HG03575 (cell line): ENCODE measurements around the gene CIAO1.
"Not testable (repeated sequence)": the region's sequence is repeated elsewhere in the genome, so short reads cannot be mapped to it uniquely, and the experiment has no call there.

ENCODE experiments used
- ATAC-seq: cut with Tn5 transposase; IDR thresholded peaks from one replicate; pipeline ENCODE4 v1.9.1; 2021; ENCODE audit not compliant: unreplicated experiment, insufficient number of reproducible peaks, low FRiP score; ENCODE audit errors: extremely low read depth

CIAO1 gene

DNA sequence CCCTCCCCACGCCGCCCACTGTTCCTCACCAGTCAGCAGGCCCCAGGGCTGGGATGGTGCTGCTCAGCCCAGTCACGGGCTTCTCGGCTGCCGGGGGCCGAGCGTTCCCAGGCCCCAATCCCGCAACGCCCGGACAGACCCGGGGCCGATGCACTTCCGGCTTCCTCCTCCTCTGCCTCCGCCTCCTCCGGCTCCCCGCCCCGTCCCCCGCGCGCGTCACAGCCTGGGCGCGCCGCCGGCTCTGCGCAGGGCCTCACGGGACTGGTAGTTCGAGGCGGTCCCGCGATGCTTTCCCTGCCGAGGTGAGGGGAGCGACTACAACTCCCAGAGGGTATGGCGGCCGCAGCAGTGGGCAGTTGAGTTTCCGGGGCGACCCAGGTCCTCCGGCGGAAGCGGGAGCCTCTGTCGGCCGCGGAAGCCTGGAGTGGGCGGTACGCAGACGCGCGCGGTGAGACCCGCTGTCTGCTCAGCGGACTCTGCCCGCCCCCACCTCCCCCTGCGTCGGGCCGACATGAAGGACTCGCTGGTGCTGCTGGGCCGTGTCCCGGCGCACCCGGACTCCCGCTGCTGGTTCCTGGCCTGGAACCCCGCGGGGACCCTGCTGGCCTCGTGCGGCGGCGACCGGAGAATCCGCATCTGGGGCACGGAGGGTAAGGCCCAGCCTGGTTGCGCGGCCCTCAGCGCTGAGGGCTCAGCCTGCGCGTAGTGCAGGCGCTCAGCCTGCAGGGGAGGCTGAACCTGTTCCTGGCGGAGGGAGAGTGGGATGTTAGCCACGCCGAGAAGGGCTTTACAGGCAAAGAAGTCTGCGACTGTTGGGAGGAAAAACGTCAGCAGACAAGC is at the start of gene CIAO1, which contains the start of gene TMEM127:
Gene CIAO1 (plus strand): TSS at position 386 of the 840 bp plus-strand sequence. CDS start 126 bp downstream, at position 512.
Gene TMEM127 (minus strand): TSS at position 158 of the 840 bp plus-strand sequence. CDS start 616 bp downstream, outside the sequence.
- peak; percentile 70 for ATAC-seq

- no peak for ATAC-seq
Observed at GRCh38 chr2:96218508-96219131, 47.4 kb upstream of the CIAO1 start.

GRCh38 chr2:96219959-96220358 is 46.1 kb upstream of the CIAO1 start:
- not testable (repeated sequence) for ATAC-seq

DNA sequence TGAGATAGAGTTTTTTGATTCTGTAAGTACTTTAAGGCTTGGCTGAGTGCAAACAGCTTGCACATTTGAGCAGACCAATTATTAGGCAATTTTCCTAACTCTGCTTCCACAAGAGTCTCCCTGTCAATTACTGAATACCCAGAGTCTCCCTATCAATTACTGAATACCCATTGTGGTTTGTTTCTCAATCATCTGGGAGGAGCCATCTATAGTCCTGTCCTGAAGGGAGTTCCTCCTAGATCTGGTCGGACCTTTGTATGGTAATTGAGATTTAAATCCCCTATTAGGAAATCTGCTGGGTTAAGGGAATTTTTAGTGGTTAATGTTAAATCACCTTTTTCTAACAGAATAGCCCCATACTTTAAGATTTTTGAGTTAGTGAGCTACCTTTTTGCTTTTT is 44.9 kb upstream of the CIAO1 start:
- ATAC-seq = not testable (repeated sequence)

- ATAC-seq = peak; percentile 51
Observed at GRCh38 chr2:96225016-96225533, 41.0 kb upstream of the CIAO1 start.

GRCh38 chr2:96231316-96231715 is 34.7 kb upstream of the CIAO1 start:
- ATAC-seq = no peak

DNA sequence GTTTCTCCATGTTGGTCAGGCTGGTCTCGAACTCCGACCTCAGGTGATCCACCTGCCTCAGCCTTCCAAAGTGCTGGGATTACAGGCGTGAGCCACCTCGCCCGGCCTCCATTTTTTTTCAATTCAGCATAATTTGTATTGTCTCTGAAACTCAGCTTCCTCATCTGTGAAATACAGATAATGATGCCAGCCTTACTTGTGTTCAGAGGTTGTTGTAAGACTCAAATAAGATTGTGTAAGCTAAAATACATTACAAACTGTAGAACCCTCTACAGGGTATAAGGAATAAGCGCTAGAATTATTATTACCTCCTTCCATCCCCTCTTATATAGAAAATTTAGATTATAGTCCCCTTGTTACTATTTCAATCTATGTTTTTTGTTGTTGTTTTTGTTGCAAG is 32.6 kb upstream of the CIAO1 start:
- no peak for ATAC-seq

DNA sequence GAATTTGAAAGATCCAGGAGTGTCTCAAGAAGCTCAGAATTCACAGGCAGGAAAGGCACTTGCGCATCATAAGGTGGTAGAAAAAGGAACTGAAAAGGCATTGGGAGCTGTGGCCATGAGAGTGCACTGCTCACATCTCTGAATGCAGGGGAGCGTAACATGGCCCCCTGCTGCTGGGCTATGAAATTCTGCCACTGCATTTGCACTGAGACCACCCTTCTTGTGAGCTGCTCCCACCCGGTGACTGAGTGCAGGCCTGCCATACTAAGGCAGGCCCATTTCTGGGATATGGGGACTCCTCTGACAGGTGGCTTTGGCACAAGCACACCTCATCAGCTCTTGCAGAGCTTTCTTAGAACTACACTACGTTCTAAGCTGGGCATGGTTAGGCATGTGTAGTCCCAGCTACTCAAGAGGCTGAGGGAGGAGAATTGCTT is 32.1 kb upstream of the CIAO1 start:
- ATAC-seq = peak; percentile 71

DNA sequence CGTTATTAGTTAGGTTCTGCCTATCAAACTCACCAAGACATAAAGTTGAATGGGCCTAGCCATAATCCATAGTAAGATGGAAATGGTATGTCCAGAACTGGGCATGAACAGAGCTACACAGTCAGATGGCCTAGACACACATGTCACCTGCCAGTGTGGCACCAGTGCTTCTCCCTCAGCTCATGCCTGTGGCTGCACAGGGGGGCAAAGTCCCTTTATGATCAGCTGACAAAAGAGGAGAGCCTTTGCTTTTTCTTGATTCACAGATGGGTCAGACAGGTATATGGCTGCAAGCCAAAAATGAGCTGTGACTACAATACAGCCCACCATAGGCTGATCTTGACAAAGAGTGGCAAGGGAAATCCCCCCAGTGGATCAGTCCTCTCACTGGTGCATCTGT is 29.1 kb upstream of the CIAO1 start:
- no peak for ATAC-seq

- no peak for ATAC-seq
Observed at GRCh38 chr2:96238266-96238665, 27.8 kb upstream of the CIAO1 start.

DNA sequence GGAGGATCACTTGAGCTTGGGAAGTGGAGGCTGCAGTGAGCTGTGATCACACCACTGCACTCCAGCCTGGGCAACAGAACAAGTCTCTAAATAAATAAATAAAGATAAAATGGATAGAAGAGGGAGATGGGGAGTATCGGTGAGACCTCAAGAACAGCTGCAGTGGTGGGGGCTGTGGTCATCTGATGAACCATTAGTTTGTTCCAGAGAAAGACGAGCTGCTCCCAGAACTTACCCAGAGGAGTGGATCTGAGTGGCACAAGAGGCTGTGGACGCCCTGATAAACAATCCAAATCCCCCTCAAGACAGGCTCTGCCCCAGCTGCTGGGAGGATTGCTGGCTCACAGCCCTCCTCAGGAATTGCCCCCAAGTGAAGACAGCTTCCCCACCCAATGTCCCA is 26.9 kb upstream of the CIAO1 start:
- ATAC-seq = no peak

DNA sequence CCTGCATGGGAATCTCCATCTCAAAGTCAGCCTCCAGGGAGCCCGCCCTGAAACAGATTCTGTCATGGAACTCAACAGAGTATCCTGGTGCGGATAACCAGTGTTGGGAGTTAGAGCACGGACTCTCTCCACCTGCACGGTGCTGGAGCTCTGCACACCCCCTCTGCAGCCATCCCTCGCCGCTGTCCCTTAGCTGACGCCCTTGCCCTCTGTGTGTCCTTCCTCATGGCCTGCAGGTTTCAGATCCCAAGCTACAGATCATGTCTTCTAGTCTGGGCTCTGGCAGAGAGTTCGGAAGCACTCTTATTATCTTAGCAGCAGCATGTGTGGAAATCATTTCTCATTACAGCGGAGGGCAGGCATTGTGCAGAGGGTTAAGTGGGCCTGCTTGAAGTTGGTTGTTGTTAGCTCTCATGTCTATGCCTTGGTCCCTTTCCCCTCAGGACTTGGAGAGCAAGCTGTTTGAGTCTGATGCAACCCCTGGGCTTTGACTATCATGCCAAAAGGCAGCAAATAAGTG is 26.2 kb upstream of the CIAO1 start:
- ATAC-seq = no peak

- ATAC-seq = no peak
Observed at GRCh38 chr2:96240341-96241038, 25.5 kb upstream of the CIAO1 start.

DNA sequence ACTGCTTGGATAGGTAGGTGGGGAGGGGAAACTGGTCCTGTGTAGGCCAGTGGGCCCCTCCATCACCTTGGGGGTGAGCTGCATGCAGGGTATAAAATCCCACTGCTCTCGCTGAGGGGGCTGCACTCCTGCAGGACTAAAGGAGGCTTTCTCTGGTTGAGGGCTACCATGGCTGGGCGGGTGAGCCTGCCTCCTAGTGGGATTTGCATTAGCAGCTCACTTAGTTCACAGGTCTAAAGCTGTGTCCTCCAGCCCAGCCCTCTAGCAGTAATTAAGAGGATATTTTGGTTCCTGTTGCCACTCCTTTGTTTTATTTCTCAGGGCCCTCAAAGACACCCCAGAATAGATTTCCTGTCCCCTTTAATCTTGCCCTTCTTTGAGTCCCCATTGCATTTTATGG is 24.8 kb upstream of the CIAO1 start:
- no peak for ATAC-seq

DNA sequence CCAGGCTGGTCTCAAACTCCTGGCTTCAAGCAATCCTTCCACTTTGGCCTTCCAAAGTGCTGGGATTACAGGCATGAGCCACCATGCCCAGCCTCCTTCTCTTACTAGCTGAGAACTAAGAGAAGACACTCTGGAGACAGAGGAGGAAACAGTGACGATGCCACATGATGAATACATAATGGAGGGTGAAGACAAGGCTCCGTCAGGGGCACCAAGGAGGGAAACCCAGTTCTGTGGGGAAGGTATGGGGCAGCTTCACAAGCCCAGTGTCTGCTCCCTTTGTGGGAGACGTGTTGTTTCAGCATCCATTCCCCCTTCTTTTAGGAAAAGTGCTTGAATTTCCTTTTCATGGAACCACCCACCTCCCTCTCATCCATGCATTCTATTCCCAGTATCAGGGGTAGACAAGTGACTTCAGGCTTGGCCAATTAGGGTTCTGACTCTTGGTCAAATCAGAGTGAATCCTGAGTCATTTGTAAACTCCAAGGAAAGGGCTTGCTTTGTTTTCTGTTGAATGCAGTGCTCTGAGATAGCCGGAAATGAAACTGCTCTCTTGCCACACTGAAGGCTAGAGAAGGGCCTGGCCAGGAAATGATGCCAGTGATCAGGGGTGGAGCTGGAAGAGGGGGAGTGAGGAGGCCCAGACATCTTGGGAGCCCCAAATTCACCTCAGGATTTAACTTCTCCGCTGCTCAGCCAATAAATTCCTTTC is 24.0 kb upstream of the CIAO1 start:
- peak; percentile 57 for ATAC-seq

GRCh38 chr2:96243843-96244242 is 22.2 kb upstream of the CIAO1 start:
- no peak for ATAC-seq

- ATAC-seq = no peak
Observed at GRCh38 chr2:96245609-96246390, 20.2 kb upstream of the CIAO1 start.

DNA sequence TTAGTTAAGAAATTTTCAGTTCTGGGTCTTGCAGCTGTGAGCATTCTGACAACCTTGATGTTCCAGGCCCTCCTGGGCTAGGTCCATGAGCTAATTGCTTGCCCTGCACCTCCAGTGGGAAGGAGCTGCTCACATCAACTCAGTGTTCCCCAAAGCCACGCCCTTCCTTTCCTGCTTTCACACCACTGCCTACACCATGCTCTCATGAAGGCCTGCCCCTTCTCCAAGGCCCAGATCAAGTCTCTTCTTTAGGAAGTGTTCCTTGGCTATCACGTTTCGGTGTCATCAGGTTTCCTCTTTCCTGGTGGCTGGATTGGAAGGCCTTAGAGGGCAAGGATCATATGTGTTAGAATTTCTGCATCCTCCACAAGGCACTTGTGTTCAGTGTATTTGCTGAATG is 19.0 kb upstream of the CIAO1 start:
- no peak for ATAC-seq
